ENCODE results near the gene ZNF579. TPM values are rescaled to one million over a fixed set of nuclear protein-coding genes. Genes with fewer than 3 reads are reported as not detected.
"Not testable (repeated sequence)": the region's sequence is repeated elsewhere in the genome, so short reads cannot be mapped to it uniquely, and the experiment has no call there.

Gene ZNF579
- total RNA-seq, 1 donor from 2014 or later: 12.7 TPM

DNA sequence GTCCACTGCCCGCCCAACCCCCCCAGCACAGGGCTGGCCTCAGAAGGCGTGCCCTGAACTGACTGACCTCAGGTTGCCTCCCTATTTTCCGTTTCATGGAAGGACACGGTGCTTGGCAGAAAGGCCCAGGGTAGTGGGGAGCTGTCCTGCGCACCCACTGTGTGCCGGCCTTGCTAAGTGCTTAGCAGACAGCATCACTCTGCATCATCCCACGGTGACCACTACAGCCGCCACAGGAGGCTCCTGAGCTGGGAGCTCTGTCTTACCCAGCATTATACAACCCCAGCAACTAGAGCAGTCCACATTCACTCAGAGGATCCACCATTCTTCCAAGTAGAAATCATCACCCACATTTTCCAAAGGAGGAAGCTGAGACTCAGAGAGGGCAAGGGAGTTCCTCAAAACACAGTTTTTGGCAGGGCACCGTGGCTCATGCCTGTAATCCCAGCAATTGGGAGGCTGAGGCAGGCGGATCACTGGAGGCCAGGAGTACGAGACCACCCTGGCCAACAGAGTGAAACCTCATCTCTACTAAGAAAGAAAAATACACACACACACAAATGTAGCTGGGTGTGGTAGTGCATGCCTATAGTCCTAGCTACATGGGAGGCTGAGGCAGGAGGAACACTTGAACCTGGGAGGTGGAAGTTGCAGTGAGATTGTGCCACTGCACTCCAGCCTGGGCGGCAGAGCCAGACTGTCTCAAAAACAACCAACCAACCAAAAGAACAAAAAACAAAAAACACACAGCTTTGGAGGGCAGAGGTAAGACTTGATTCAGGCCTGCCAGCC lies 45.3 kb downstream of the ZNF579 start:
- TF ChIP-seq, protein P1, sequence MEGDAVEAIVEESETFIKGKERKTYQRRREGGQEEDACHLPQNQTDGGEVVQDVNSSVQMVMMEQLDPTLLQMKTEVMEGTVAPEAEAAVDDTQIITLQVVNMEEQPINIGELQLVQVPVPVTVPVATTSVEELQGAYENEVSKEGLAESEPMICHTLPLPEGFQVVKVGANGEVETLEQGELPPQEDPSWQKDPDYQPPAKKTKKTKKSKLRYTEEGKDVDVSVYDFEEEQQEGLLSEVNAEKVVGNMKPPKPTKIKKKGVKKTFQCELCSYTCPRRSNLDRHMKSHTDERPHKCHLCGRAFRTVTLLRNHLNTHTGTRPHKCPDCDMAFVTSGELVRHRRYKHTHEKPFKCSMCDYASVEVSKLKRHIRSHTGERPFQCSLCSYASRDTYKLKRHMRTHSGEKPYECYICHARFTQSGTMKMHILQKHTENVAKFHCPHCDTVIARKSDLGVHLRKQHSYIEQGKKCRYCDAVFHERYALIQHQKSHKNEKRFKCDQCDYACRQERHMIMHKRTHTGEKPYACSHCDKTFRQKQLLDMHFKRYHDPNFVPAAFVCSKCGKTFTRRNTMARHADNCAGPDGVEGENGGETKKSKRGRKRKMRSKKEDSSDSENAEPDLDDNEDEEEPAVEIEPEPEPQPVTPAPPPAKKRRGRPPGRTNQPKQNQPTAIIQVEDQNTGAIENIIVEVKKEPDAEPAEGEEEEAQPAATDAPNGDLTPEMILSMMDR (IDR thresholded peaks at IDR 0.05): no peak
- intact Hi-C loops (cut with DNase I): no loop called here
- no peaks in the 10 kb centered on the region for H3K4me1 ChIP-seq
- DNase-seq (no peak), ATAC-seq (no peak)
- no peak overlapping the region for H3K4me3 ChIP-seq
- H3K27me3 ChIP-seq (ENCODE audit: low read depth): peaks cover 5% of the 10 kb centered on the region
- H3K27ac ChIP-seq: no peak overlapping the region
- no peaks in the 10 kb centered on the region for H3K9me3 ChIP-seq
- H3K36me3 ChIP-seq: no peaks in the 10 kb centered on the region

DNA sequence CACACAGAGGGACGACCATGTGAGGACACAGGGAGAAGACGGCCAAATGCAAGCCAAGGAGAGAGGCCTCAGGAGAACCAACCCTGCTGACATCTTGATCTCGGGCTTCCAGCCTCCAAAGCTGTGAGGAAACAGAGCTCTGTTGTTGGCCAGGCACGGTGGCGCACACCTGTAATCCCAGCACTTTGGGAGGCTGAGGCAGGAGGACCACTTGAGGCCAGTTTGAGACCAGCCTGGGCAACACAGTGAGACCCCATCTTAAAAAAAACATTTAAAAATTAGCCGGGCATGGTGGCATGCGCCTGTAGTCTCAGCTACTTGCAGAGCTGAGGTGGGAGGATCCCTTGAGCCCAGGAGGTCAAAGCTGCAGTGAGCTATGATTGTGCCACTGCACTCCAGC lies 46.4 kb downstream of the ZNF579 start:
- ATAC-seq; H3K4me3 ChIP-seq; H3K4me1 ChIP-seq; intact Hi-C loops (cut with DNase I); H3K9me3 ChIP-seq; H3K36me3 ChIP-seq; H3K27ac ChIP-seq; DNase-seq; H3K27me3 ChIP-seq (ENCODE audit: low read depth): not testable (repeated sequence)

DNA sequence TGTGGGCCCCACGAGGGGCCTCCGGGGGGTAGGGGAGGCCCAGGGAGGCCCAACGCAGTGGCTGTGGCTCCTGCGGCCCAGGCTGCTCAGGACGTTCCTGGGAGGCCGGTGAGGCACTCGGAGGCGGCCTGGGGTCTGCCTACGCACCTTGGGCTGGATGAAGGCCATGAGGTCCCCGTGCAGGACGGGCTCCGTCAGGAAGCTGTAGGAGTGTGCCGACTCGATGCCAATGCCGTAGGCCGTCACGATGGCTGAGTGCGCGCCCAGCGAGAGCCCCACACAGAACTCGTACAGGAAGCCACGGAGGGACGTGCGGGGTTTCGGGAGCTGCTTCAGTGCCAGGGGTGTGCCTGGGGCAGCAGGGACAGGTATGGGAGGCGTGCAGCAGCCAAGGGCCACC lies 49.7 kb downstream of the ZNF579 start:
- no peaks in the 10 kb centered on the region for H3K36me3 ChIP-seq
- ATAC-seq (no peak), DNase-seq (no peak)
- no peak overlapping the region for H3K4me3 ChIP-seq
- H3K9me3 ChIP-seq: no peaks in the 10 kb centered on the region
- intact Hi-C loops (cut with DNase I): no loop called here
- peaks cover 7% of the 10 kb centered on the region for H3K4me1 ChIP-seq
- no peak overlapping the region for H3K27ac ChIP-seq
- H3K27me3 ChIP-seq (ENCODE audit: low read depth): no peaks in the 10 kb centered on the region
- TF ChIP-seq, protein P1 (IDR thresholded peaks at IDR 0.05): no peak

DNA sequence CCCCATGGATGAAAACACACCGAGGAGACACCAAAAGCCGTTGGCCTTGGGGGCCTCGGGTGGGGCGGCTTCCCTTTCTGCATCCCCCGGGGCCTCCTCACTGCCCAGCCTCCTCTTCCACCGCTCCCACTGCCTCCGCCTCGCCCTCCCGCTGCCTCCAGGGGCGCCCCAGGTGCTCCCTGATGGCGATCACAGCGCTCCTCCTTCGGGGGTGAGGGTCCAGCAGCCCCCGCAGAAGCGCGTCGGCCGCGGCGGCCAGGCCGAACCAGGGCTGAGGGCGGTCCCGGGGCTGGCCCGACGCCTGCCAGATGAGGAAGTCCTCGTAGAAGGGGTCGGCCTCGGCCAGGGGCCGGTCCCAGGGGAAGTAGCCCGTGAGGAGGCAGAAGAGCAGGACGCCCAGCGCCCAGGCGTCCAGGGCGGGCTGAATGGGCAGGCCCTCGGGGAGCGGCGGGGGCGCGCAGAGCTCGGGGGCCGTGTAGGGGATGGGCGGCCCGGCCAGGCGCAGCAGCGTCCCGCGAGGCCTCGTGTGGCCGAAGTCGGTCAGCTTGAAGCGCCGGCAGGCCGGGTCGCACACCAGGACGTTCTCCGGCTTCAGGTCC lies 50.9 kb downstream of the ZNF579 start:
- Histone ChIP-seq H3K4me1 (peaks cover 7% of the 10 kb centered on the region), H3K27ac (no peak overlapping the region), H3K36me3 (no peaks in the 10 kb centered on the region), H3K27me3 (ENCODE audit: low read depth) (no peaks in the 10 kb centered on the region), H3K9me3 (no peaks in the 10 kb centered on the region), H3K4me3 (no peak overlapping the region)
- TF ChIP-seq, protein P1 (IDR thresholded peaks at IDR 0.05): no peak
- ATAC-seq: no peak
- intact Hi-C loops (cut with DNase I): no loop called here
- no peak for DNase-seq

DNA sequence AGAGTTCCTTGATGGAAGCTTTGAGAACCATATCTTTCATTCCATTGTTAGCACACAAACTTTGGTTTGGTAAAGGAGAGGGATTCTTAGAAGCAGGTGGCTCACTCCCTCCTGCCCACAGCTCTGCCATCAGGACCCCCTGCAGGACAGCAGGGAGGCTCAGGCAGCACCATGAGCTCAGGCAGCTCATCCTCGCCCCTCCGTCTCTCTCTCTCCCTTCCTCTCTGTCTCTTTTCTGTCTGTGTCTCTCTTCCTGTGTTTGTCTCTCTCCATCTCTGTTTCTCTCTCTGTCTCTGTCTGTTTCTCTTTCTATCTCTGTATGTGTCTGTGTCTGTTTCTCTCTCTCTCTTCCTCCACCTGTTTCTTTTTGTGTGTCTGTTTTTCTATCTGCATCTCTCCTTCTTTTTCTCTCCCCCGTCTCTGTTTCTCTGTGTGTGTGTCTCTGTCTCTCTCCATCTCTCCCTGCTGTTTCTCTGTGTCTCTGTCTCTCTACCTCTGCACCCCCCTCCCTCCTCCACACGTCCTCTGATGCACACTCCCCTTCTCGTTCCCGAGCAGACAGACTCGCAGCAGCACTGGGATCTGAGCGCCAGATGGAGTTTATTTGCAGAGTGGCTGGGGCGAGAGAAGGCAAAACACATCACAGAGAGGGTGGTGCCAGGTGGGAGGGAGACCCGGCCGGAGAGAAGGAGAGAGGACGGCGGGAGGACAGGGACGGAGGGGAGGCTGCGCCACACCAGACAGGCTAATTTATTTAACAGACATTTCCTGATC lies 52.4 kb downstream of the ZNF579 start:
- ATAC-seq (no peak), DNase-seq (no peak)
- H3K27ac ChIP-seq: no peak overlapping the region
- intact Hi-C loops (cut with DNase I): no loop called here
- H3K4me3 ChIP-seq: no peak overlapping the region
- H3K9me3 ChIP-seq: no peaks in the 10 kb centered on the region
- TF ChIP-seq, protein P1 (IDR thresholded peaks at IDR 0.05): no peak
- no peaks in the 10 kb centered on the region for H3K36me3 ChIP-seq
- H3K27me3 ChIP-seq (ENCODE audit: low read depth): no peaks in the 10 kb centered on the region
- H3K4me1 ChIP-seq: peaks cover 7% of the 10 kb centered on the region
